Astrocyte (in vitro differentiated cells and primary cell): ENCODE data around the gene SLC38A1.

Experiments used
- CTCF ChIP-seq: IDR thresholded peaks from 2 replicates; pipeline ENCODE4 v1.5.1; 2011; ENCODE audit warnings: low read depth, mild to moderate bottlenecking, inconsistent platforms, low read length, moderate library complexity; ENCODE audit not compliant: insufficient read depth
- EZH2 ChIP-seq: IDR thresholded peaks from 2 replicates; pipeline ENCODE4 v1.6.1; 2012; ENCODE audit warnings: mild to moderate bottlenecking, low read length, inconsistent platforms; ENCODE audit not compliant: insufficient read depth

- no peak for TF ChIP-seq EZH2
- TF ChIP-seq CTCF = no peak
Observed at GRCh38 chr12:46304070-46304469, 35.2 kb upstream of the SLC38A1 start.
